IPS-NIHi7 (cell line): ENCODE results near the gene NUDT9.
"Not testable (repeated sequence)": the region's sequence is repeated elsewhere in the genome, so short reads cannot be mapped to it uniquely, and the experiment has no call there.

ENCODE experiments used
- DNase-seq: peaks from one replicate; pipeline ENCODE4 v3.0.0; 2012; ENCODE audit warnings: mixed read lengths; ENCODE audit errors: extremely low spot score

Gene NUDT9

DNA sequence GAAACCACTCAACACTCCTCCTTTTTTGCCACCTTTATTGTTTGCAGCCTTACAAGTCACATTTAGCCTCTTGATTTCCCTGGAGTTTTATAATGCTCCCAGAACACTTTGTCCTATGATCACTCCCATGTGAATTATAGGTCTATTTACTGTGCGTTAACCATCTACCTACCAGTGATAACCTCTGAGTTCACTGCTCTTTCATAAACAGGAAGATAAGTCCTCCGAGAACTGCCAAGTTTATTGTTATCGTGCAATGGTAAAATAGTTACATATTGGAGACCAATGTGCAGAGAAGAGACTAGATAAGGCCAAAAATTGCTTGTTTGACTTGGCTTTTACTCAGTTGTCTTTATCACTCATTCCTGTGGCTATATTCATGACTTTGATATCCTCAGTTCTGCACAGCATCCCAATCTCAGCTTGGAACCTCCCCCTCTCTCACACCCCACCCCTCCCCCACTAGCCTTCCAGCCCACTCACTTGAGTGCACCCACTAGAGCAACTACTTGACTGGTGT lies 12.9 kb upstream of the NUDT9 start:
- DNase-seq: no peak

DNA sequence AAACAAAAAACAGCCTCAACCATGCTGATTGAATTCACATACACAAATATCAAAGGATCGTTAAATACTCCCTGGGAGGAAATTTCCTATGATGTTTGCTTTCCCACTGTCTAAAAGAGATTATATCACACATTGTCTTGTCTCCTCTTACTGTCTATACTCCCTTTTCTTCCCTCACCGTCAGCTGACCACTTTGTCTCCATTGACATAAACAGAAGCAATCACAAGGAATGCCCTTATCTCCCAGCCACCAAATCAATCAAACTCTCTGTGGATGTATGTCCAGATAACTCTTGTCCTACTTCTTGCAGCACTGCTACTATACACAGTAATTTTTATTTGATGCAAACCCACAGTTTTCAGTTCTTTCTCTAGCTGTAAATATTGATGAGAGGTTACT lies 12.2 kb upstream of the NUDT9 start:
- no peak for DNase-seq

DNA sequence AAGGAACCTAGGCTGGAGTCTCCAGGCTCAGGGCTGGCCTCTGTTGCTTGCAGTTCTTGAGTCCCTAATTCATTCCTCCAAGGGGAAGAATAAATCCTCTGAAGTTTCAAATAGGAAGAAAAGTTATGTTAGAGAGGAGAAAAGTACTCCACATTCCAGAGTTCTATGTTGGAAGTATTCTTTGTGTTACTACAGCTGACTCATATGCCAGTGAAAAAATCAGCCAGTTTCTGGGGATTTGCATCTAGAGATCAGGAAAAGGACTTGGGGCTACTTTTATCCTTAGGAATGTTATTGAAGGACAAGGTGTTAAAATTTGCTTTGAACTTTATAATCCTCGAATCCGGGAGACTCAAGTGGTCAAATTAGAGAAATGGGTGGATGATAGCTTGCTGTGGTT lies 11.7 kb upstream of the NUDT9 start:
- DNase-seq: no peak

DNA sequence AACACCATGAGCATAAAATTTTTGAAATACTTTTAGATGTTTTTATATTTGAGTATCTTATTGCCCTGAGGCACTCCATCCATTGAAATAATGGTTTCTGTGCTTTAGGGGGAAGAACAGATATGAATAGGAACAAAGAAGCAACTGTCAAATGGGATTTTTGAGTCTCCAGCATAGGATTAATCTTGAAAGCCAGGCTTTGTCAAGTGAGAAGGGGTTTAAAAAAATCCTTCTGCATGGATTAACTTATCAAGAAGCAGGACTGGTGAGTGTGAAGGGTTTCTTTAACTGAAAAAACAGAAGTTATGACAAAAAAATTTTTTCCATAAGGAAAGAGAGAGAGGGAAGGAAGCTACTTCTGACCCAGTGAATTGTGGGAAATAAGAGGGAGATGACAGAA lies 7.6 kb upstream of the NUDT9 start:
- DNase-seq: no peak

DNA sequence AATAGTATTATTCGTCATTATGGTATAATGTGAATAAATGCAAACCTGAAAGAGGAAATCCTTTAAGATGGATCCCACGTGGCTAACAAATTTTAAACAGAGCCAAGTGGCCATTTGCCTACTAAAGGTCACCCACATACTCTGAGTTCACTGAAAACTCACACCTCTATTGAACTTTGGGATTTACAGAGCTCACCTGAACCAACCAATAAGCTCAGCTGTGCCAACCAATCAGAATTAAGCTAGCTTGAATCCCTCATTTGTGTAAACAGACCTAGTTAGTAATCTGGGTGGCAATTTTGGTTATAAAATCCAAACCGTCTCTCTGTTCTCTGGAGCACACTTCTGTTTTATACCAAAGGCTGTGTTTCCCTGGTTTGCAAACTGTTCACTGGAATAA lies 5.4 kb upstream of the NUDT9 start:
- DNase-seq: no peak

DNA sequence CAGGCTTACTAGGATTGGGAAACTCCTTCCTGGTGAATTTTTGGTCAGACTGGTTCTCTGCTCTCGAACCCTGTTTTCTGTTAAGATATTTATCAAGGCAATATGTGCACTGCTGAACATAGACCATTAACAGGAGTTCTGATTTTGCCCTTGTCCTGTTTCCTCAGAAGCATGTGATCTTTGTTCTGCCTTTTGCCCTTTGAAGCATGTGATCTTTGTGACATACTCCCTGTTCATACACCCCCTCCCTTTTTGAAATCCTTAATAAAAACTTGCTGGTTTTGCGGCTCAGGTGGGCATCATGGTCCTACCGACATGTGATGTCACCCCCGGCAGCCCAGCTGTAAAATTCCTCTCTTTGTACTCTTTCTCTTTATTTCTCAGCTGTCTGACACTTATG lies 4.0 kb upstream of the NUDT9 start:
- DNase-seq: not testable (repeated sequence)

DNA sequence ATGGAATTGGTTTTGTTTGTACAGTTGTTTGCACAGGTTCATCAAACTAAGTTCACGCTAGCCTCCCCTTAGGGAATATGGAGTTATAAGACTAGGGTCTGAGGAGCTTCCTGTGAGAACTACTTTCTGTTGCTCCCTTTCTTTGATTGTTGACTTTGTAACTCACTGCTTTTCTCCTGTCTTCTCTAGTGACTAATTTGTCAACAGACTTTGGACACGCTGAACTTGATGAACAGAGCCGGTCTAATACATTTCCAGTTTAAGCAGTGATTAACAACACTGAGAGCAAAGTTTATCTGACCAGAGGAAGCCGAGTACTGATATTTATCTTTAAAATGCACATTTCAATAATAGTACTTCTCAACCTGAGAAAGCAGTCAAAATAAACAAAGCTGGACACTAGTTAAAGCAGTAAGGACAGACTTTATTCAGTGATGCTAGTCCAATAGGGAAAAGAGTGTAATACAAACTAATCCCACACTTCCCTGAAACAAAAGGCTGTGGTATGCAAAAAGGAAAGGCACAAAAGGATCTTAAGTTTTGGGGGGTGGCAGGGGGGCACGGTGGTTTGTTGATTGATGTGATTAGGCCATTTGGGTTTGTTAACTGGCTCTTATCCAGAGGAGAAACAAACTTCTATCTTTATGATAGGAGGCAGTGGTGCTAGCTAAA lies 2.7 kb upstream of the NUDT9 start:
- no peak for DNase-seq

DNA sequence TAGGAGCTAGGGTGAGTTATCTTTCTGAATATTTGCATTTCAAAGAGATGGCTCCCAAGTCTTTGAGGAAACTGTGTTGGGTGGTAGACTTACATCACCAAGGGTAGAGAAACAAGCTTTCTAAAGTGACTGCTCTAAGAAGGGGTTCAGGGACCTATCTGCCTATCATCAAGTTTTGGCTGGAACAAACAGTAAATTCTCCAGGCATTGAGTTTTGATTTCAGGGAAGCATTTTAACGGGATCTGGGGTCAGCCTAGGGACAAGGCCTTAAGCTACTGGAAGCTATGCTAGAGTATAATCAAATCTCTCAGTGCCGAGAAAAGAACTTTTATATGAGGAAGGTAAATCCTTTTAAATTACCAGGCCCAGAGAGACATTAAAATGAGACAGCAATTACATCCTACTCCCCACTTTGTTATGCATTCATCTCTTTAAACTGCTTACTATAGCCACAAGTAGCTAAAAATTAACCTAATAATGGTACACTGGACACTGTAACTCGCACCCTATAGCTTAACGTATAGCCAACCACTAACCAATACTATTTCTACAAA lies 2.0 kb upstream of the NUDT9 start:
- no peak for DNase-seq

DNA sequence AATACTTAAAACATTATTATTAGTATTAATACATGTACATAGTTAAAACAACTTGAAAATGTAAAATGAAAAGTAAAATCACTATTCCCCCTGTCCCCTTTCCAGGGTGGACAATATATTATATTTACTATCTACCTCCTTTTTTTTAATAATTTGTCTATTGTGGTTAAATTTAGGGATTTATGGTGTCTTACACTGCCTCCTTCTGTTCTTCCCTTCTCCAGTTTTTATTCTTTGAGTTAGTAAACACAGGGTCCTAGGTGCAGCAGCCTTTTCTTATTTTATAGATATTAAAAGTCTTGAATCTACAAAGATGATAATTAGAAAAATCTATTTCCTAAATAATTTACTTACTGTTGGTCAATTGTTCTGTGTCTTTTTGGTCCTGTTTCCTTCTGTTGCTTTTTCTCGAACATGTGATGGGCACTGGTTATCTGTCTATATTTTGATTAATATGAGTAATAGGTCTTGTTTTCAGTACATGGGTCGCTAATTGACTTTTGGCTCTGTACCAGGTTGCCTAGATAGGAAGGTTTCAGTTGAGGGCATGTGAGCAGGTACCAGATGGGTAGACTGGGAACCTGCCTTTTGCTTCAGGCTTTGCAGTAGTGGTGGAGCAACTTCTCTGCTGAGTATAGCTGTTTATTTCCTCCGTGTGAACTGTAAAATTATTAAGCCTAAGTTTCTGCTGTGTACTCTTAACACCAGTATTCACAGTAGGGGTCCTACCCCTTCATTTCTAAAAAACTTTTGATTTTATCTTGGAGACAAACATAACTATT lies 1.1 kb downstream of the NUDT9 start:
- DNase-seq: no peak

DNA sequence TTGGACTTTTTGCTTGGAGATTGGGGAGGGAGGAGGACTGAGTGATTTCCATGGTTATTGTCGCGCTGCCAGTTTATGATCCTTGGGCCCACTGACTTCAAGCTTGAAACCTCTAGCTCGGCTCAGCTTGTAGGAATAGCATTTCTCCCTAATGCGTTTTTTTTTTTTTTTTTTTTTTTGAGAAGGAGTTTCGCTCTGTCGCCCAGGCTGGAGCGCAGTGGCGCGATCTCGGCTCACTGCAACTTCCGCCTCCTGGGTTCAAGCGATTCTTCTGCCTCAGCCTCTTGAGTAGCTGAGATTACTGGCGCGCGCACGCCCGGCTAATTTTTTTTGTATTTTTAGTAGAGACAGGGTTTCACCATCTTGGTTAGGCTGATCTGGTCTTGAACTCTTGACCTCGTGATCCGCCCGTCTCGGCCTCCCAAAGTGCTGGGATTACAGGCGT lies 1.7 kb downstream of the NUDT9 start:
- DNase-seq: not testable (repeated sequence)

DNA sequence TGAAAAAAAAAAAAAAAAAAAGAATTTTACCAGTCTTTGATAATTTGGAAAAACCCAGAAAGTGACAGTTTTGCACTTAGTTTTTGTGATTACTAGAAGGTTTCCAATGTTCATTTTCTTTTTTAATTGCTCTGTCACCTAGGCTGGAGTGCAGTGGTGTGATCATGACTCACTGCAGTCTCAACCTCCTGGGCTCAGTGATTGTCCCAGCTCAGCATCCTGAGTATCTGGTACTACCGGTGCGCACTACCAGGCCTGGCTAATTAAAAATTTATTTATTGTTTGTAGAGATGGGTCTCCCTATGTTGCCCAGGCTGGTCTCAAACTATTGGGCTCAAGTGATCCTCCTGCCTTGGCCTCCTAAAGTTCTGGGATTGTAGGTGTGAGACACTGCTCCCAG lies 3.3 kb downstream of the NUDT9 start:
- DNase-seq: no peak

DNA sequence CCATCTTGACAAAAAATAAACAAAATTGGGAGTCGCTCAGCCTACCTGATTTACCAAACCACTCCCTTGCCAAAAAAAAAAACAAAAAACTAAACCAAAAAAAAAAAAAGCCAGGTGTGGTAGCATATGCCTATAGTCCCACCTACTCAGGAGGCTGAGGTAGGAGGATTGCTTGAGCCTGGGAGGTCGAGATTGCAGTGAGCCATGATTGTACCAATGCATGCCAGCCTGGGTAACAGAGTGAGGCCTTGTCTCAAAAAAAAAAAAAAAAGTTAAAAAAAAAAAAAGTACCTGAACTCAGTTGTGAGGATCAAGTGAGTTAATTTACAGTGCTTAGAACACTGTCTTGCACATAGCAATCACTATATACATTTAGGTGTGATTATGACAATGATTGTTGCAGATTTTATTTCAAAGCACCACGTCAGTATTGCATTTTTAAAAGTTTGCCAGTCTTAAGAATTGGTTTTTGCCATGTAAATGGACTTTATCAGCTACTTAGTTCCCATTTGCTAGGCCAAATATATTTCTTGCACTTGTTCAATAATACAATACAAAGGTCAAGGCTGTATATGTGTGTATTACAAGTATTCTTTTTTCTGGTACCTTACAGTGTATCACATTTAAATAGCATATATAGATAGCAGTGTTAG lies 4.6 kb downstream of the NUDT9 start:
- no peak for DNase-seq

DNA sequence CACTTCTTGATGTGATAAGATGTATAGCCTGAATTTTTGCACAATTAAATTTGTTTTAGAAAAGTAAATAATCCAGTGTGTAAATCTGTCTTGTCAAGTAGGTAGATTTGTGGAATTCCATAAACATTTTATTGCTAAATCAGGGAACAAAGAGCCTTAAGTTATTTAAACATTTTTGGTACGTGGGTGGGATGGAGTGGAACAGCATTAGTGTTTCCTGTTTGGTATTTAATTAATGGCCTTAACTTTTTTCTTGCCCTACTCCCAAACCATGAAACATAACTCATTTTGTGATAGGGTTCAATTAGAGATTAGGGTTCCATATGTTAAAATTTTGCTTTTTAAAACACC lies 5.1 kb downstream of the NUDT9 start:
- no peak for DNase-seq

DNA sequence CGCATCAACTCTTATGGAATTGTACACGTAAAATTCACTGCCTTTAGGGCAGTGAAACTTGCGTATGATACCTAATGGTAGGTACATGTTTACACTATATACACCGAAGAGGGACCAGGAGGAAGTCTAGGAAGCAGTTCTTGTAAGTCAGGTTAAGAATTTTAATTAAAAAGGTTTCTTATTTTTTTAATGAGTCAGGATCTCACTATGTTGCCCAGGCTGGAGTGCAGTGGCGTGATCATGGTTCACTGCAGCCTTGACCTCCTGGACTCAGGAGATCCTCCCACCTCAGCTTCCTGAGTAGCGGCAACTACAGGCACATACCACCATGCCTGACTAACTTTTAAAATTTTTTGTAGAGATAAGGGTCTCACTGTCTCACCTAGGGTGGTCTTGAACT lies 6.6 kb downstream of the NUDT9 start:
- DNase-seq: no peak

DNA sequence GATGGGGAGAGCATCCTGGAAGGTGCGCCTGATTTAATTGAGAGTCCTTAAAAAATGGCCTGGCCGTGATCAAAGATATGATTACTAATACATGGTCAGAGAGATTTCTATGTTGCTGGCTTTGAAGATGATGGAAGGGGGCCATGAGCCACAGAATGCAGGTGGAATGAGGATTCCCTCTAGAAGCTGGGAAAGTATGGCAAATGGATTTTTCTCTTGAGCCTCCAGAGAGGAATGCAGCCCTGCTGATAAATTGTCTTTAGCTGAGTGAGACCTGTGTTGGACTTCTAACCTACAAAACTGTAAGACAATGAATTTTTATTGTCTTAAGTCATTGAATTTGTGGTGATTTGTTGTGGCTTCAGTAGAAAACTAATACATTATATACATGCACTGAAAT lies 7.7 kb downstream of the NUDT9 start:
- no peak for DNase-seq

DNA sequence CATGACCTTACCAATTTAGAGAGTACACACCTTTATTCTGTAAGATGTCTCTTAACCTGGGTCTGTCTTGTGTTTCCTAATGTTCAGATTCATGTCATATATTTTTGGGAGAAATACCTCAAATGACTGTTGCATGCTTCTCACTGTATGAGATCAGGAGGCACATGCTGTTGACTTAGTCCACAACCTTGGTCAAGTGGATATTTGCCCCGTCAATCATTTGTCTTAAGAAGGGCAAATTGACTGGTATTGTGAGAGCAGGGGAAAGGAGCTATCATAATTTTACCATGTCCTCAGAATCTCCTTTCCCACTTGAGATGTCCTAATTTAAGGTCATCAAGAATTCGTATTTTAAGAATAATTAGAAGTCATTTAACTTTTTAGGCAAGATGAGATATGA lies 11.0 kb downstream of the NUDT9 start:
- no peak for DNase-seq

DNA sequence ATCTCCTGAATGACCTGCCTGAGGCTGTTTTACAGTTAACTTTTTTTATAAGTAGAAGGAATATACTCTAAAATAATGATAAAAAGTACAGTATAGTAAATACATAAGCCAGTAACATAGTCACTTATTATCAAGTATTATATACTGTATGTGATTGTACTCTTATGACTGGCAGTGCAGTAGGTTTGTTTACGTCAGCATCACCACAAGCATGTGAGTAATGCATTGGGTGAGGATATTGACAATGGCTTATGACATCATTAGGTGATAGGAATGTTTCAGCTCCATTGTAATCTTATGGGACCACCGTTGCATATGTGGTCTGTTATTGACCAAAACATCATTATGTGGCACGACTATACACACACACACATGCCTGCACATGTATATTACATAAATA lies 20.5 kb downstream of the NUDT9 start:
- DNase-seq: no peak

DNA sequence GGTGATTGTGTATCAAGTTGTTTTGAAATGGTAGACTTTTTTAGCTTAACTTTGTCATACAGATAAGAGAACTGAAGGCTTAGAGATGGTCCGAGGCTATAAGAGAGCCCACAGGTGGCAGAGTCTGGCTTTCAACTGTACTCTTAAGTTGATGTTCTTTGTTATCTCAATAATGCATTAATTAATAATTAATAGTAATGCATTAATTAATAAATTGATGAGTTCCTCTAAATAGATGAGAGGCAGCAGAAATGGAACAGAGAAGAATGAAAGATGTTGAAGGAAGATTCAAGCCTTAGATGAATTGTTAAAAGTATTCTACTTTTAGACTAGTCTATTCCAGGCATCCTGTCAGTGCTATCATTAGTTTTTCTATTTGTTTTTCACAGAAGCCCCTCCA lies 22.4 kb downstream of the NUDT9 start:
- no peak for DNase-seq

DNA sequence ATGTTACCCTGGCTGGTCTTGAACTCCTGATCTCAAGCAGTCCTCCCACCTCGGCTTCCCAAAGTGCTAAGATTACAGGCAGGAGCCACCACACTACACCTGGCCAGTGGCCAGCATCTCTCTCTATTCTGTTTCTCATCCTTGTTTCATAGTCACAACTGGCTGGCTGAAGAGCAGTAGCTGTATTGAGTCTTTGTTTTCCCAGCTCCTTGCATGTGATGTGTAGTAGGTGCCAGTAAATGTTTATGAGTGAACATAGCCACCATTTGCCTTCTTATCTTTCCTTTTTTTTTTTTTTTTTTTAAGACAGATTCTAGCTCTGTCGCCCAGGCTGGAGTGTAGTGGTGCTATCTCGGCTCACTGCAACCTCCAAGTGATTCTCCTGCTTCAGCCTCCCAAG lies 23.6 kb downstream of the NUDT9 start:
- DNase-seq: no peak

DNA sequence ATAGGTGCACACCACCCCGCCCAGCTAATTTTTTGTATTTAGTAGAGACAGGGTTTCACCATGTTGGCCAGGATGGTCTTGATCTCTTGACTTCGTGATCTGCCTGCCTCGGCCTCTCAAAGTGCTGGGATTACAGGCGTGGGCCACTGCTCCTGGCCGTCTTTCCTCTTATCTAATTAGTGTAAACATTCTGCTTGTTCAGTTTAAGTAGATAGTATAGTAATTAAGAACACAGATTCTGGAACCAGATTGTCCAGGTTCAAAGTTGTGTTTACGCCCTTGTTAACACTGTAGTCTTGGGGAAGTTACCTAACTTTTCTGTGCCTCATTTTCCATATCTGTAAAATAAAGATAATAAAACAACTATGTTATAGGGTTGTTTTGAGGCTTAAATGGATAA lies 24.0 kb downstream of the NUDT9 start:
- not testable (repeated sequence) for DNase-seq

DNA sequence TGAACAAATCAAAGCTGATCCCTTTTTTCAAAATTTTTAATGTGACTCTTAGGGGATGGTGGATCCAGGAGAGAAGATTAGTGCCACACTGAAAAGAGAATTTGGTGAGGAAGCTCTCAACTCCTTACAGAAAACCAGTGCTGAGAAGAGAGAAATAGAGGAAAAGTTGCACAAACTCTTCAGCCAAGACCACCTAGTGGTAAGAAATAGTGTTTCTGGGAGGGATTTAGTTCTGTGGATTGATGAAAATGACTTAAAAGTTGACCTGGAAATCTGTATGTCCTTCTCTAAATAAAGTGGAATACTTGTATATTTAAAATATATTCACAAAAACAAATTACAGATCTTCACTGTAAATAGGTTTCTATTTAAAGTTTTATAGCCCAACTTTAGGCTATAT lies 29.2 kb downstream of the NUDT9 start:
- no peak for DNase-seq

DNA sequence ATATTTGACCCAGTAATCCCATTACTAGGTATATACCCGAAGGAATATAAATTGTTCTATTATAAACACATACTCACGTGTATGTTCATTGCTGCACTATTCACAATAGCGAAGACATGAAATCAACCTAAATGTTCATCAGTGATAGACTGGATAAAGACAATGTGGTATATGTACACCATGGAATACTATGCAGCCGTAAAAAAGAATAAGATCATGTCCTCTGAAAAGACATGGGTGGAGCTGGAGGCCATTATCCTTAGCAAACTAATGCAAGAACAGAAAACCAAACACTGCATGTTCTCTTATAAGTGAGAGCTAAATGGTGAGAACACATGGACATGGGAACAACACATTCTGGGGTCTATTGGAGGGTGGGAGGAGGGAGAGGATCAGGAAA lies 36.5 kb downstream of the NUDT9 start:
- DNase-seq: no peak

DNA sequence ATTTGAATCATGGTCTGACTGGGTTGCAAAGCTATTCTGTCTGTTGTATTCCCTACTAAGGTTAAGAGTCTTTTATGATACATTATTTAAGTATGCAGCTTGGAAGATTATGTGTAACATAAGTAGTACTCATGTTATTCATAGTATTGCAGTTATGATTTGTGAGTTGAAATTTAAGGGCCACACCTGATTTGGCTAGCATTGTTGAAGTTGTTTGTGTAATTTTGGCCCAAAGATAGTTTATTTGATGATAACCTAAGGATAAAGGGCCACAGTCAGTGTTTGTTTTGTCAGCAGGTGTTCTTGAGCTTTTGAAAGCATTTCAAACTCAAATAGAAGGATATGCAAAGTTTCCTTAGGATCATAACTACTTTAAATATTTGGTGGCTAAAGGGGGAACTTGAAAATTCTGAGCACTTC lies 38.9 kb downstream of the NUDT9 start:
- no peak for DNase-seq
